Upper lobe of left lung (tissue), 6 donors: ENCODE results near the gene CYB561D1. TPM values are rescaled to one million over a fixed set of nuclear protein-coding genes. Genes with fewer than 3 reads are reported as not detected.

ENCODE experiments used
- ATAC-seq, 2 donors: fragments of 200-7000 bp; cut with Tn5 transposase; one replicate each; pipeline ENCODE4 v1.9.1; 2022; ENCODE audit warnings: mild to moderate bottlenecking in 2 of 2, moderate library complexity in 2 of 2; ENCODE audit not compliant: low FRiP score in 2 of 2
- DNase-seq, 2 donors: peaks; one replicate each; pipeline ENCODE4 v3.0.0-alpha.2; 2019 to 2020
- H3K27ac ChIP-seq, 4 donors: fragments of 200-600 bp; sonication (generic); one replicate each; pipeline ENCODE4 v1.5.1; 2016 to 2019
- H3K27me3 ChIP-seq, 4 donors: fragments of 200-600 bp; sonication (generic); one replicate each; pipeline ENCODE4 v1.5.1; 2017 to 2019
- H3K36me3 ChIP-seq, 4 donors: fragments of 200-600 bp; sonication (generic); one replicate each; pipeline ENCODE4 v1.5.1; 2016 to 2019
- H3K4me1 ChIP-seq, 4 donors: fragments of 200-600 bp; sonication (generic); one replicate each; pipeline ENCODE4 v1.5.1; 2018 to 2019
- H3K4me3 ChIP-seq, 4 donors: fragments of 200-600 bp; sonication (generic); one replicate each; pipeline ENCODE4 v1.5.1; 2017 to 2019; ENCODE audit warnings: mild to moderate bottlenecking in 2 of 4, moderate library complexity in 1 of 4
- H3K9me3 ChIP-seq, 4 donors: fragments of 200-600 bp; sonication (generic); one replicate each; pipeline ENCODE4 v1.5.1; 2018 to 2019
- EP300 ChIP-seq, 4 donors: sonication (generic); formaldehyde crosslinking; IDR thresholded peaks; one replicate each; pipeline ENCODE4 v1.5.1; 2017; ENCODE audit warnings: antibody characterized with exemption in 4 of 4, control low read depth in 2 of 4
- POLR2A ChIP-seq, 4 donors: fragments of 450-650 bp; IDR thresholded peaks; one replicate each; pipeline ENCODE4 v1.5.1; 2016 to 2017; ENCODE audit warnings: antibody characterized with exemption in 4 of 4, mild to moderate bottlenecking in 2 of 4
- POLR2AphosphoS5 ChIP-seq, 2 donors: sonication (generic); formaldehyde crosslinking; IDR thresholded peaks; one replicate each; pipeline ENCODE4 v1.5.1; 2017; ENCODE audit warnings: antibody characterized with exemption in 2 of 2
- WGBS, 2 donors: methylation state at CpG; one replicate each; pipeline ENCODE4 v1.1.5; 2017 to 2018; 5-methylcytosine and 5-hydroxymethylcytosine counted together
- total RNA-seq, 6 donors: library from RNA; depleted of rRNA in 4 of 6; stranded (reverse); fragments of >200 nt in 4 of 6; gene quantifications; one replicate each; pipeline versions ENCODE4 v1.1.0 to v1.2.1, GENCODE V29; 2016 to 2021
- TF ChIP-seq, protein P1 (sequence below), 6 experiments: fragments of 450-650 bp in 4 of 6; fragments of 200-600 bp in 2 of 6; sonication (generic) in 2 of 6; IDR thresholded peaks; one replicate each; pipeline ENCODE4 v1.5.1; 2016 to 2019; ENCODE audit warnings: antibody characterized with exemption in 6 of 6
- donor health status: DM: no; HTN: no; CAD: no; lungs with moderate emphysema.
- donor health status: DM: no; HTN: yes; CAD: no; lungs with severe emphysema.

CYB561D1 gene
- total RNA-seq, 6 donors from 2014 or later, result 4.2 to 16.4 (median 9.9) TPM

GRCh38 chr1:109513110-109513710, 19.3 kb downstream of the CYB561D1 start:
- DNase-seq (no peak), ATAC-seq (no peak)
- no peaks in the 10 kb centered on the region for H3K36me3 ChIP-seq
- H3K4me1 ChIP-seq, result peaks cover 12 to 23% (median 15%) of the 10 kb centered on the region in 4 donors
- H3K27me3 ChIP-seq, result no peaks in the 10 kb centered on the region
- H3K4me3 ChIP-seq, result no peak overlapping the region
- TF ChIP-seq POLR2AphosphoS5 (IDR thresholded peaks at IDR 0.05) (no peak), EP300 (IDR thresholded peaks at IDR 0.05) (no peak), POLR2A (IDR thresholded peaks at IDR 0.05) (no peak)
- TF ChIP-seq, protein P1, sequence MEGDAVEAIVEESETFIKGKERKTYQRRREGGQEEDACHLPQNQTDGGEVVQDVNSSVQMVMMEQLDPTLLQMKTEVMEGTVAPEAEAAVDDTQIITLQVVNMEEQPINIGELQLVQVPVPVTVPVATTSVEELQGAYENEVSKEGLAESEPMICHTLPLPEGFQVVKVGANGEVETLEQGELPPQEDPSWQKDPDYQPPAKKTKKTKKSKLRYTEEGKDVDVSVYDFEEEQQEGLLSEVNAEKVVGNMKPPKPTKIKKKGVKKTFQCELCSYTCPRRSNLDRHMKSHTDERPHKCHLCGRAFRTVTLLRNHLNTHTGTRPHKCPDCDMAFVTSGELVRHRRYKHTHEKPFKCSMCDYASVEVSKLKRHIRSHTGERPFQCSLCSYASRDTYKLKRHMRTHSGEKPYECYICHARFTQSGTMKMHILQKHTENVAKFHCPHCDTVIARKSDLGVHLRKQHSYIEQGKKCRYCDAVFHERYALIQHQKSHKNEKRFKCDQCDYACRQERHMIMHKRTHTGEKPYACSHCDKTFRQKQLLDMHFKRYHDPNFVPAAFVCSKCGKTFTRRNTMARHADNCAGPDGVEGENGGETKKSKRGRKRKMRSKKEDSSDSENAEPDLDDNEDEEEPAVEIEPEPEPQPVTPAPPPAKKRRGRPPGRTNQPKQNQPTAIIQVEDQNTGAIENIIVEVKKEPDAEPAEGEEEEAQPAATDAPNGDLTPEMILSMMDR (IDR thresholded peaks at IDR 0.05), result no peak
- no peaks in the 10 kb centered on the region for H3K9me3 ChIP-seq
- WGBS, 2 donors, result 80 to 86% methylated on average over 2 of the region's 2 CpGs
- no peak overlapping the region for H3K27ac ChIP-seq

- H3K36me3 ChIP-seq, result no peaks in the 10 kb centered on the region
- H3K27ac ChIP-seq, result no peak overlapping the region
- 55 to 58% methylated on average over 3 of the region's 3 CpGs for WGBS, 2 donors
- peaks cover 6 to 10% (median 9%) of the 10 kb centered on the region in 4 donors for H3K4me1 ChIP-seq
- ATAC-seq (no peak), DNase-seq (no peak)
- TF ChIP-seq, protein P1 (IDR thresholded peaks at IDR 0.05), result no peak
- no peak for TF ChIP-seq EP300 (IDR thresholded peaks at IDR 0.05)
- H3K9me3 ChIP-seq, result no peaks in the 10 kb centered on the region
- no peaks in the 10 kb centered on the region for H3K27me3 ChIP-seq
- H3K4me3 ChIP-seq, result no peak overlapping the region
Observed at GRCh38 chr1:109514846-109515245, 21.0 kb downstream of the CYB561D1 start.

DNA sequence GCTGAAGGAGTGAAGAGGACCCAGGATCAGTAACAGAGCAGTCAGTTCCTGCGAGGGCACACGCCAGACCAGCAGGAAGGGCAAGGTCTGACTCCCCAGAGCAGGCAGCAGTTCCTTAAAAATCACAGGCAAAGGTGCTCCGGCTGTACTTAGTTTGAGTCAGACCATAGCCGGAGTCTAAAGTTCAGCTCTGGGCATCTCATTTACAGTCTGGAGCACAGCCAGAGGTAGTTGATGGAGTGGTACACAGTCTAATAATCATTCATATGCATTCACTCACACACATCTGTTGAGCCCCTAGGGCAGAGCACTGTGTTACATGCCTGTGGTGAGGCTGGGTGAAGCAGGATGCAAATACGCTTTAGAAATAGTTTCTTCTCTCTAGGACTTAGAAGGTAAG, 23.0 kb downstream of the CYB561D1 start:
- 83 to 87% methylated on average over 5 of the region's 5 CpGs for WGBS, 2 donors

GRCh38 chr1:109517337-109517736, 23.4 kb downstream of the CYB561D1 start:
- 86 to 87% methylated on average over 5 of the region's 5 CpGs for WGBS, 2 donors
- no peak overlapping the region for H3K27ac ChIP-seq
- no peak for DNase-seq
- no peak overlapping the region for H3K4me3 ChIP-seq
- no peaks in the 10 kb centered on the region for H3K36me3 ChIP-seq
- no peak for TF ChIP-seq POLR2AphosphoS5 (IDR thresholded peaks at IDR 0.05)
- TF ChIP-seq EP300 (IDR thresholded peaks at IDR 0.05), result no peak
- TF ChIP-seq, protein P1 (IDR thresholded peaks at IDR 0.05), result no peak
- TF ChIP-seq POLR2A (IDR thresholded peaks at IDR 0.05), result no peak
- H3K9me3 ChIP-seq, result no peaks in the 10 kb centered on the region
- no peak for ATAC-seq
- no peaks in the 10 kb centered on the region for H3K27me3 ChIP-seq
- no peaks in the 10 kb centered on the region for H3K4me1 ChIP-seq

More for the DNA sequence above, 23.0 kb downstream of the CYB561D1 start:
- Histone ChIP-seq H3K4me1 (no peaks in the 10 kb centered on the region), H3K4me3 (no peak overlapping the region), H3K27ac (no peak overlapping the region), H3K36me3 (no peaks in the 10 kb centered on the region), H3K9me3 (no peaks in the 10 kb centered on the region), H3K27me3 (no peaks in the 10 kb centered on the region)
- TF ChIP-seq EP300 (IDR thresholded peaks at IDR 0.05) (no peak), POLR2A (IDR thresholded peaks at IDR 0.05) (no peak), POLR2AphosphoS5 (IDR thresholded peaks at IDR 0.05) (no peak)
- TF ChIP-seq, protein P1 (IDR thresholded peaks at IDR 0.05), result no peak
- DNase-seq (no peak), ATAC-seq (no peak)
